Breast epithelium (tissue), 3 donors: ENCODE data around the gene TSPAN11.

ENCODE experiments used
- CTCF ChIP-seq, 3 donors: fragments of 450-650 bp; IDR thresholded peaks; one replicate each; pipeline ENCODE4 v1.5.1; 2016 to 2017; ENCODE audit warnings: antibody characterized with exemption in 3 of 3, mild to moderate bottlenecking in 3 of 3, moderate library complexity in 3 of 3
- POLR2A ChIP-seq: fragments of 450-650 bp; IDR thresholded peaks from one replicate; pipeline ENCODE4 v1.6.1; 2016; ENCODE audit warnings: antibody characterized with exemption, mild to moderate bottlenecking, moderate library complexity

- TF ChIP-seq POLR2A (no peak), CTCF (IDR thresholded peaks at IDR 0.05) (no peak)
Observed at GRCh38 chr12:30877105-30877875, 49.3 kb upstream of the TSPAN11 start.
